HEK293T (cell line): ENCODE data around the gene P2RY1.

Experiments used
- BHLHE40 ChIP-seq: fragments of 450-650 bp; IDR thresholded peaks from 2 replicates; pipeline ENCODE4 v1.6.1; 2016; ENCODE audit warnings: mild to moderate bottlenecking, moderate library complexity, borderline replicate concordance
- CTBP1 ChIP-seq: fragments of 450-650 bp; IDR thresholded peaks from 2 replicates; pipeline ENCODE4 v1.6.1; 2016; ENCODE audit warnings: borderline replicate concordance
- FOXA1 ChIP-seq: fragments of 450-650 bp; IDR thresholded peaks from 2 replicates; pipeline ENCODE4 v1.6.1; 2016; ENCODE audit warnings: mild to moderate bottlenecking
- FOXM1 ChIP-seq: fragments of 450-650 bp; IDR thresholded peaks from 2 replicates; pipeline ENCODE4 v1.6.1; 2017; ENCODE audit warnings: mild to moderate bottlenecking, borderline replicate concordance
- L3MBTL2 ChIP-seq: fragments of 450-650 bp; conservative IDR thresholded peaks from 2 replicates; pipeline ENCODE4 v1.6.1; 2016; ENCODE audit warnings: mild to moderate bottlenecking
- LEF1 ChIP-seq: fragments of 450-650 bp; IDR thresholded peaks from 2 replicates; pipeline ENCODE4 v1.6.1; 2017; ENCODE audit warnings: mild to moderate bottlenecking, borderline replicate concordance
- SP1 ChIP-seq: fragments of 450-650 bp; IDR thresholded peaks from 2 replicates; pipeline ENCODE4 v1.6.1; 2017
- TARDBP ChIP-seq: fragments of 450-650 bp; IDR thresholded peaks from 2 replicates; pipeline ENCODE4 v1.6.1; 2016
- TF ChIP-seq, protein P1 (sequence below): fragments of 450-650 bp; IDR thresholded peaks from 2 replicates; pipeline ENCODE4 v1.6.1; 2016

- TF ChIP-seq BHLHE40 (no peak), FOXA1 (no peak), CTBP1 (no peak), TARDBP (no peak), LEF1 (no peak), SP1 (no peak), FOXM1 (no peak), L3MBTL2 (no peak)
- TF ChIP-seq, protein P1, sequence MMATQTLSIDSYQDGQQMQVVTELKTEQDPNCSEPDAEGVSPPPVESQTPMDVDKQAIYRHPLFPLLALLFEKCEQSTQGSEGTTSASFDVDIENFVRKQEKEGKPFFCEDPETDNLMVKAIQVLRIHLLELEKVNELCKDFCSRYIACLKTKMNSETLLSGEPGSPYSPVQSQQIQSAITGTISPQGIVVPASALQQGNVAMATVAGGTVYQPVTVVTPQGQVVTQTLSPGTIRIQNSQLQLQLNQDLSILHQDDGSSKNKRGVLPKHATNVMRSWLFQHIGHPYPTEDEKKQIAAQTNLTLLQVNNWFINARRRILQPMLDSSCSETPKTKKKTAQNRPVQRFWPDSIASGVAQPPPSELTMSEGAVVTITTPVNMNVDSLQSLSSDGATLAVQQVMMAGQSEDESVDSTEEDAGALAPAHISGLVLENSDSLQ = no peak
Observed at GRCh38 chr3:152858170-152858800, 23.4 kb downstream of the P2RY1 start.
